Keratinocyte (primary cell): Measurements from ENCODE around the gene NCBP2. TPM values are rescaled to one million over a fixed set of nuclear protein-coding genes. Genes with fewer than 3 reads are reported as not detected.

ENCODE experiments used
- DNase-seq: peaks from one replicate; pipeline ENCODE4 v3.0.0-alpha.2; 2011; ENCODE audit warnings: low read depth, missing footprints, low spot score
- FAIRE-seq: peaks from 2 replicates; lab custom pipeline; 2011; peaks lifted over from hg19 to GRCh38; lab: Jason Lieb, UNC
- H2AFZ ChIP-seq: 2 replicates; pipeline ENCODE4 v1.6.0; 2012; ENCODE audit warnings: low read length, control low read depth, inconsistent platforms; ENCODE audit not compliant: control insufficient read depth
- H3K27ac ChIP-seq: 2 replicates; pipeline ENCODE4 v1.5.1; 2011; ENCODE audit warnings: low read length; ENCODE audit not compliant: control insufficient read depth, insufficient read depth
- H3K27me3 ChIP-seq: 3 replicates; pipeline ENCODE4 v1.6.0; 2011; ENCODE audit warnings: low read length; ENCODE audit not compliant: control insufficient read depth, insufficient read depth; ENCODE audit errors: extremely low read depth
- H3K36me3 ChIP-seq, 2 experiments: 2 replicates in 1 of 2; 3 replicates in 1 of 2; pipeline ENCODE4 v1.5.1; 2011; ENCODE audit warnings: low read length in 2 of 2, mild to moderate bottlenecking in 1 of 2; ENCODE audit not compliant: control insufficient read depth in 2 of 2, insufficient read depth in 2 of 2; ENCODE audit errors: extremely low read depth in 1 of 2
- H3K4me1 ChIP-seq: 3 replicates; pipeline ENCODE4 v1.5.1; 2011; ENCODE audit warnings: low read length; ENCODE audit not compliant: control insufficient read depth, insufficient read depth; ENCODE audit errors: extremely low read depth
- H3K4me2 ChIP-seq: 3 replicates; pipeline ENCODE4 v1.6.0; 2011; ENCODE audit warnings: low read depth, low read length; ENCODE audit not compliant: control insufficient read depth, insufficient read depth; ENCODE audit errors: extremely low read depth
- H3K4me3 ChIP-seq, 3 experiments: fragments of 200-600 bp in 1 of 3; sonication (generic) in 1 of 3; 2 replicates in 2 of 3; 3 replicates in 1 of 3; pipeline ENCODE4 v1.5.1; 2011 to 2016; ENCODE audit warnings: low read length in 3 of 3, mild to moderate bottlenecking in 3 of 3, control low read depth in 2 of 3, inconsistent platforms in 1 of 3, low read depth in 1 of 3, mixed read lengths in 1 of 3, mixed run types in 1 of 3, moderate library complexity in 1 of 3; ENCODE audit not compliant: control insufficient read depth in 2 of 3, insufficient read depth in 2 of 3; ENCODE audit errors: extremely low read depth in 1 of 3
- H3K79me2 ChIP-seq: 2 replicates; pipeline ENCODE4 v1.6.0; 2012; ENCODE audit warnings: low read length; ENCODE audit not compliant: control insufficient read depth, insufficient read depth
- H3K9ac ChIP-seq: 3 replicates; pipeline ENCODE4 v1.6.0; 2011; ENCODE audit warnings: low read length; ENCODE audit not compliant: control insufficient read depth, insufficient read depth; ENCODE audit errors: extremely low read depth
- H3K9me1 ChIP-seq: 3 replicates; pipeline ENCODE4 v1.6.0; 2011; ENCODE audit warnings: low read length; ENCODE audit not compliant: control insufficient read depth, insufficient read depth; ENCODE audit errors: extremely low read depth
- H3K9me3 ChIP-seq: 2 replicates; pipeline ENCODE4 v1.5.1; 2012; ENCODE audit warnings: low read depth, low read length; ENCODE audit not compliant: control insufficient read depth
- H4K20me1 ChIP-seq: 3 replicates; pipeline ENCODE4 v1.6.0; 2011; ENCODE audit warnings: low read length; ENCODE audit not compliant: control insufficient read depth, insufficient read depth; ENCODE audit errors: extremely low read depth
- EZH2 ChIP-seq: IDR thresholded peaks from one replicate; pipeline ENCODE4 v1.6.1; 2012; ENCODE audit warnings: inconsistent platforms, mild to moderate bottlenecking, low read length, moderate library complexity
- dilution Hi-C: fragments of 300-500 bp; cut with MboI; formaldehyde crosslinking; loops from one replicate; pipeline ENCODE4 v1.7.0; 2020; ENCODE audit warnings: low sequenced_read_pairs; ENCODE audit not compliant: extremely low pct_ligation_motif_present
- polyA plus RNA-seq, 5 experiments: library from polyadenylated mRNA; depleted of rRNA in 3 of 5; stranded (reverse) in 3 of 5; stranded (forward) in 1 of 5; unstranded in 1 of 5; fragments of >200 nt; gene quantifications; 1 replicate in 1 of 5; 2 replicates in 3 of 5; 3 replicates in 1 of 5; pipeline versions ENCODE4 v1.2.1 to v1.2.3, GENCODE V29; 2011 to 2012; ENCODE audit warnings: missing spikeins in 2 of 5, low read depth in 1 of 5, low replicate concordance in 1 of 5
- TF ChIP-seq, protein P1 (sequence below), 3 experiments: IDR thresholded peaks in 1 of 3; conservative IDR thresholded peaks in 1 of 3; optimal IDR thresholded peaks in 1 of 3; 2 replicates in 2 of 3; 3 replicates in 1 of 3; pipeline versions ENCODE3 to v1.5.1; 2011; ENCODE audit warnings: low read length in 3 of 3, mild to moderate bottlenecking in 3 of 3, moderate library complexity in 2 of 3, control low read depth in 1 of 3, inconsistent platforms in 1 of 3; ENCODE audit not compliant: insufficient read depth in 2 of 3; ENCODE audit errors: extremely low read depth in 1 of 3

The NCBP2 gene
- polyA plus RNA-seq, 1 donor (not counting 4 experiments of a cell fraction or from before 2014, with no cell fraction given), result 71.4 TPM

GRCh38 chr3:196990601-196991007 lies 48.3 kb upstream of the NCBP2 start:
- DNase-seq, result no peak
- TF ChIP-seq, protein P1, sequence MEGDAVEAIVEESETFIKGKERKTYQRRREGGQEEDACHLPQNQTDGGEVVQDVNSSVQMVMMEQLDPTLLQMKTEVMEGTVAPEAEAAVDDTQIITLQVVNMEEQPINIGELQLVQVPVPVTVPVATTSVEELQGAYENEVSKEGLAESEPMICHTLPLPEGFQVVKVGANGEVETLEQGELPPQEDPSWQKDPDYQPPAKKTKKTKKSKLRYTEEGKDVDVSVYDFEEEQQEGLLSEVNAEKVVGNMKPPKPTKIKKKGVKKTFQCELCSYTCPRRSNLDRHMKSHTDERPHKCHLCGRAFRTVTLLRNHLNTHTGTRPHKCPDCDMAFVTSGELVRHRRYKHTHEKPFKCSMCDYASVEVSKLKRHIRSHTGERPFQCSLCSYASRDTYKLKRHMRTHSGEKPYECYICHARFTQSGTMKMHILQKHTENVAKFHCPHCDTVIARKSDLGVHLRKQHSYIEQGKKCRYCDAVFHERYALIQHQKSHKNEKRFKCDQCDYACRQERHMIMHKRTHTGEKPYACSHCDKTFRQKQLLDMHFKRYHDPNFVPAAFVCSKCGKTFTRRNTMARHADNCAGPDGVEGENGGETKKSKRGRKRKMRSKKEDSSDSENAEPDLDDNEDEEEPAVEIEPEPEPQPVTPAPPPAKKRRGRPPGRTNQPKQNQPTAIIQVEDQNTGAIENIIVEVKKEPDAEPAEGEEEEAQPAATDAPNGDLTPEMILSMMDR (optimal IDR thresholded peaks at IDR 0.05 in 1 of 3, IDR thresholded peaks at IDR 0.05 in 1 of 3, conservative IDR thresholded peaks at IDR 0.05 in 1 of 3; ENCODE audit: extremely low read depth in 1 of 3, insufficient read depth in 2 of 3, low read length in 3 of 3), result no peak
- TF ChIP-seq EZH2, result no peak

GRCh38 chr3:196989721-196990262 lies 47.5 kb upstream of the NCBP2 start:
- DNase-seq (no peak), FAIRE-seq (no peak)
- Histone ChIP-seq H3K9ac (no peak overlapping the region), H3K4me1 (no peaks in the 10 kb centered on the region), H2AFZ (no peak overlapping the region), H3K4me3 (no peak overlapping the region), H3K36me3 (no peaks in the 10 kb centered on the region), H3K9me1 (no peaks in the 10 kb centered on the region), H3K79me2 (no peaks in the 10 kb centered on the region), H3K27ac (no peak overlapping the region), H3K9me3 (no peaks in the 10 kb centered on the region), H3K4me2 (no peak overlapping the region), H4K20me1 (no peaks in the 10 kb centered on the region), H3K27me3 (peaks cover 8% of the 10 kb centered on the region)
- dilution Hi-C loops, result no loop called here
- TF ChIP-seq, protein P1 (optimal IDR thresholded peaks at IDR 0.05 in 1 of 3, IDR thresholded peaks at IDR 0.05 in 1 of 3, conservative IDR thresholded peaks at IDR 0.05 in 1 of 3; ENCODE audit: extremely low read depth in 1 of 3, insufficient read depth in 2 of 3, low read length in 3 of 3), result no peak
- no peak for TF ChIP-seq EZH2

More at GRCh38 chr3:196990601-196991007, 48.3 kb upstream of the NCBP2 start:
- Histone ChIP-seq H3K36me3 (no peaks in the 10 kb centered on the region), H2AFZ (no peak overlapping the region), H4K20me1 (no peaks in the 10 kb centered on the region), H3K9me3 (no peaks in the 10 kb centered on the region), H3K4me3 (no peak overlapping the region), H3K4me1 (no peaks in the 10 kb centered on the region), H3K27me3 (peaks cover 3% of the 10 kb centered on the region), H3K79me2 (no peaks in the 10 kb centered on the region), H3K27ac (no peak overlapping the region), H3K9ac (no peak overlapping the region), H3K9me1 (no peaks in the 10 kb centered on the region), H3K4me2 (no peak overlapping the region)
- dilution Hi-C loops, result no loop called here
- no peak for FAIRE-seq
